ENCODE results near the gene SLC2A11. TPM values are rescaled to one million over a fixed set of nuclear protein-coding genes. Genes with fewer than 3 reads are reported as not detected.

SLC2A11 gene
- total RNA-seq, 4 donors from 2014 or later = 0.57 to 4.4 (median 2.9) TPM

DNA sequence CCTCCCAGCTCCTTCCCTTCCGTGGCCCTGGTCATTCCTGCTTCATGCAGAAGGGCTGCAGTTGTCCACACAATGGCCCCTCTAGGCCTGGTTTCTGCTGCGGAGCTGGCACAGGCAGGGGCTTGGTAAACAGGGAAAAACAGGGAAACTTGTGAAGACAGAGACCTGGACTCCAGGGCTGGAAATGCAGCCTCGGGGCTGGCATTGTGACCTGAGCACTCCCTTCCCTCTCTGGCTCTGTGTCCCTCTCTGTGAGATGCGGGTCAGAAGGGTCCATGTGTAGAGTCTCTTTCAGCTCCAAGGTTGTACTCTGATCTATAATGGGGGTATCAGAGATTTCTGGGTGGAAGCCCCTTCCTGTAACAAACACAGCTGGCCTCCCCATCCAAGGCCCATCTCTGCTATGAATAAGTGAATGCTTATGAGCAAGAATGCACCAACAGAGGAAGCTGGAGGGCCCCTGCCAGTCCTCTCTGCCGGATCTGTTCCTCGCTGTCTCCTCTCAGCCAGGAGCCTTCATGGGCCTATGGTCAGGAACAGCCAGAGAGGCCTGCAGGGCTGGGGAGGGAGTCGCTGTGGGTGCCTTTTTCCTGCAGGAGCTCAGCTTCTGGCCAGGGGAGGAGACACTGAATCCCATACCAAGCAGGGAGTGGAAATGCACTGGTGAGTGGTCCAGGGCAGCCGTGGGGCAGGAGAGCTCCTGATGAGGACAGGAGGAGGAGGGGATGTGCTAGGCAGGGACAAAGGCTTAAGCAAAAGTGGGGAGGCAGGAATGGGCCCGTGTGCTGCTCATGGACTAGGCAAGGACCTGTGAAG, 12.2 kb upstream of the SLC2A11 start:
- no peak for DNase-seq
- intact Hi-C loops (cut with DNase I) = loop anchor here (5.0 to 10.0 kb wide), 2 partner anchors 78 to 311 kb away; partner anchors contain the start of gene CHCHD10
- H3K27me3 ChIP-seq = peaks cover 0 to 24% (median 0%) of the 10 kb centered on the region in 4 donors
- TF ChIP-seq, protein P1, sequence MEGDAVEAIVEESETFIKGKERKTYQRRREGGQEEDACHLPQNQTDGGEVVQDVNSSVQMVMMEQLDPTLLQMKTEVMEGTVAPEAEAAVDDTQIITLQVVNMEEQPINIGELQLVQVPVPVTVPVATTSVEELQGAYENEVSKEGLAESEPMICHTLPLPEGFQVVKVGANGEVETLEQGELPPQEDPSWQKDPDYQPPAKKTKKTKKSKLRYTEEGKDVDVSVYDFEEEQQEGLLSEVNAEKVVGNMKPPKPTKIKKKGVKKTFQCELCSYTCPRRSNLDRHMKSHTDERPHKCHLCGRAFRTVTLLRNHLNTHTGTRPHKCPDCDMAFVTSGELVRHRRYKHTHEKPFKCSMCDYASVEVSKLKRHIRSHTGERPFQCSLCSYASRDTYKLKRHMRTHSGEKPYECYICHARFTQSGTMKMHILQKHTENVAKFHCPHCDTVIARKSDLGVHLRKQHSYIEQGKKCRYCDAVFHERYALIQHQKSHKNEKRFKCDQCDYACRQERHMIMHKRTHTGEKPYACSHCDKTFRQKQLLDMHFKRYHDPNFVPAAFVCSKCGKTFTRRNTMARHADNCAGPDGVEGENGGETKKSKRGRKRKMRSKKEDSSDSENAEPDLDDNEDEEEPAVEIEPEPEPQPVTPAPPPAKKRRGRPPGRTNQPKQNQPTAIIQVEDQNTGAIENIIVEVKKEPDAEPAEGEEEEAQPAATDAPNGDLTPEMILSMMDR (IDR thresholded peaks at IDR 0.05) = no peak
- no peak for TF ChIP-seq POLR2A (IDR thresholded peaks at IDR 0.05)
- peaks cover 23 to 53% (median 26%) of the 10 kb centered on the region in 3 donors for H3K4me1 ChIP-seq
- no peaks in the 10 kb centered on the region for H3K36me3 ChIP-seq
- no peaks in the 10 kb centered on the region for H3K9me3 ChIP-seq
- WGBS, 2 donors = 38 to 61% methylated on average over 6 to 8 of the region's 9 CpGs
- no peak overlapping the region for H3K4me3 ChIP-seq
- peak overlapping the region in 1 of 4 donors; percentile 59 for H3K27ac ChIP-seq

DNA sequence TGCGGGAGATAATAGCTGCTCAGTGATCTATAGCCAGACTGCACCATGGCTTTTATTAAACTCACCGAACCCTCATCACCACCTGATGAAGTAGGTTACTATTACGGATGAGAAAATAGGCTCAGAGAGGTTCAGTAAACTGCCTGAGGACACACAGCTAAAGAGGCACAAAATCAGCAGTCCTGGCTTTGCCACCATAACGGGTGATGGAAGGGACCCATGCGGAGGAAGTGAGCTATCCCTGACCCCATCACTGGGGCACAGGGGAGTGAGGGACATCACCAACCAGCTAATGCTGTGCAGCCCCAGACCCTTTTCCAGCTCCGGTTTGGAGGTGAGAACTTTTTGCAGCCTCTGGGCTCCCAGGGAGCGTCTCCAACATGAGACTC, 11.6 kb upstream of the SLC2A11 start:
- no peak overlapping the region for H3K4me3 ChIP-seq
- 52 to 61% methylated on average over 6 to 7 of the region's 7 CpGs for WGBS, 2 donors
- H3K4me1 ChIP-seq = peaks cover 23 to 53% (median 26%) of the 10 kb centered on the region in 3 donors
- H3K9me3 ChIP-seq = no peaks in the 10 kb centered on the region
- H3K27ac ChIP-seq = peak overlapping the region in 2 of 4 donors; percentile 56 to 59
- TF ChIP-seq, protein P1 (IDR thresholded peaks at IDR 0.05) = no peak
- no peak for TF ChIP-seq POLR2A (IDR thresholded peaks at IDR 0.05)
- H3K27me3 ChIP-seq = peaks cover 0 to 30% (median 0%) of the 10 kb centered on the region in 4 donors
- intact Hi-C loops (cut with DNase I) = loop anchor here (5.0 to 10.0 kb wide), 2 partner anchors 79 to 311 kb away; partner anchors contain the start of gene CHCHD10
- no peaks in the 10 kb centered on the region for H3K36me3 ChIP-seq
- DNase-seq = no peak

DNA sequence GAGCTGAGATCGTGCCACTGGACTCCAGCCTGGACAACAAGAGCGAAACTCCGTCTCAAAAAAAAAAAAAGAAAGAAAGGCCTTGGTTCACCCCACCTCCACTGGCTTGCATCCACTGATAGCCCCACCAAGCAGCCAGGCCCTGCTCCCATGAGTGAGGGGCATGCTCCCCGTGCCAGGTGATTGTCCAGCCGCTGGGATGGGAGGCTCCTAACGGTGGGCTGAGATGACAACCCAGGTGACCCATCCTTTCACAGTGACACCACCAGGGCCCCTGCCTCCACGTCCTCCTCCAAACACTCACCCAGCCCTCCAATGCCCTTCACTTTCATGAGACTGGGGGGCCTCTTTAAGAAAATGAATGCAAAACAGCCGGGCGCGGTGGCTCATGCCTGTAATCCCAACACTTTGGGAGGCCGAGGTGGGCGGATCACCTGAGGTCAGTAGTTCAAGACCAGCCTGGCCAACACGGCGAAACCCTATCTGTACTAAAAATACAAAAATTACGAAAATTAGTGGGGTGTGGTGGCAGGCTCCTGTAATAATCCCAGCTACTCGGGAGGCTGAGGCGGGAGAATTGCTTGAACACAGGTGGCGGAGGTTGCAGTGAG, 10.3 kb upstream of the SLC2A11 start:
- 77 to 83% methylated on average over 10 to 13 of the region's 18 CpGs for WGBS, 2 donors
- intact Hi-C loops (cut with DNase I) = loop anchor here (5.0 to 10.0 kb wide), 2 partner anchors 80 to 313 kb away; partner anchors contain the start of gene CHCHD10

DNA sequence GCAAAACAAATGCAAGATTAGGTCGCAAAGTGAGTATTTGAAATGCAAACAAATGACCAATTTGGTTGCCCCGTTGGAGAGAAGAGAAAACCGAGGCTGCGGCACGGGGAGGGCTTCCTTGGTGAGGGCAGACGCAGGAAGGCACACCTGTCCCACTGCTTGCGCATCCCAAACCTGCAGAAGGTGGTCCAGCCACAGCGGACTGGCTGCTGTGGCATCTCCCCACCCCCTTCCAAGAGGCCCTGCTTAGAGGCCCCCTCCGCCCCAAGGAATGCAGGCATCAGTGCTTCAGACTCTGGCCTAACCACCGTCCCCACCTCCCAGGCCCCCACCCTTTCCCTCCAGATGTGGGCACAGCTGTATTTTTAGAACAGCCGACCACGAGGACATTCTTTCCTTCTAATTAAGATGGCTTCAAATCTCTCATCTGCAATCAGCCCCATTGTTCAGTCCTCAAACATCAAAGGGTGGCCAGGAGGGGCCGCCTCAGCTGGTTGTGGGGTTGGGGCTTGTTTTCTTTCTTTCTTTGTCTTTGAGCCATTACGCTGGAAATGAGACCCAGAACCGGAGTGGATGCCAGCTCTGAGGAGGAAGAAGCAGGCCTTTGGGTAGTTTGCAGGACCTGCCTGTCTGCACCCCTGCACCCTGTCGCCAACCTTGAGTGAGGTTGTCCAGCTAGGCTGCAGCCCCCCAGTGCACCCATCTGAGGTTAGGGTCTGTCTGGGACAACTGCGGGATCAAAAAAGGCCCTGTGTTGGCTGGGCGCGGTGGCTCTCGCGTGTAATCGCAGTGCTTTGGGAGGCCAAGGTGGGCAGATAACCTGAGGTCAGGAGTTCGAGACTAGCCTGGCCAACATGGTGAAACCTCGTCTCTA, 9.4 kb upstream of the SLC2A11 start:
- Histone ChIP-seq H3K27me3 (peaks cover 0 to 36% (median 0%) of the 10 kb centered on the region in 4 donors), H3K4me1 (peaks cover 23 to 53% (median 26%) of the 10 kb centered on the region in 3 donors), H3K27ac (no peak overlapping the region), H3K9me3 (no peaks in the 10 kb centered on the region), H3K36me3 (no peaks in the 10 kb centered on the region), H3K4me3 (no peak overlapping the region)
- TF ChIP-seq, protein P1 (IDR thresholded peaks at IDR 0.05) = no peak
- no peak for TF ChIP-seq POLR2A (IDR thresholded peaks at IDR 0.05)
- 63 to 88% methylated on average over 12 to 16 of the region's 24 CpGs for WGBS, 2 donors
- intact Hi-C loops (cut with DNase I) = loop anchor here (5.0 to 10.0 kb wide), 2 partner anchors 81 to 313 kb away; partner anchors contain the start of gene CHCHD10
- DNase-seq = no peak

More for the DNA sequence above, 10.3 kb upstream of the SLC2A11 start:
- no peak overlapping the region for H3K27ac ChIP-seq
- TF ChIP-seq POLR2A (IDR thresholded peaks at IDR 0.05) = no peak
- H3K4me3 ChIP-seq = no peak overlapping the region
- DNase-seq = no peak
- H3K4me1 ChIP-seq = peaks cover 23 to 53% (median 26%) of the 10 kb centered on the region in 3 donors
- no peaks in the 10 kb centered on the region for H3K9me3 ChIP-seq
- H3K36me3 ChIP-seq = no peaks in the 10 kb centered on the region
- H3K27me3 ChIP-seq = peaks cover 0 to 36% (median 0%) of the 10 kb centered on the region in 4 donors

All from esophagus squamous epithelium (tissue), 5 donors.